OCI-LY7 (cell line): Measurements from ENCODE around the gene B3GALT6.

Experiments used
- EZH2phosphoT487 ChIP-seq: fragments of 200-600 bp; sonication (generic); IDR thresholded peaks from 2 replicates; pipeline ENCODE4 v1.6.1; 2018; ENCODE audit warnings: low read depth, borderline replicate concordance, mild to moderate bottlenecking, mixed run types, antibody characterized with exemption, low read length, moderate library complexity, mixed read lengths
- TF ChIP-seq, protein P1 (sequence below): fragments of 200-600 bp; sonication (generic); conservative IDR thresholded peaks from 2 replicates; pipeline ENCODE4 v1.5.1; 2014; ENCODE audit warnings: mild to moderate bottlenecking, antibody characterized with exemption, low read length, moderate library complexity, mixed read lengths

DNA sequence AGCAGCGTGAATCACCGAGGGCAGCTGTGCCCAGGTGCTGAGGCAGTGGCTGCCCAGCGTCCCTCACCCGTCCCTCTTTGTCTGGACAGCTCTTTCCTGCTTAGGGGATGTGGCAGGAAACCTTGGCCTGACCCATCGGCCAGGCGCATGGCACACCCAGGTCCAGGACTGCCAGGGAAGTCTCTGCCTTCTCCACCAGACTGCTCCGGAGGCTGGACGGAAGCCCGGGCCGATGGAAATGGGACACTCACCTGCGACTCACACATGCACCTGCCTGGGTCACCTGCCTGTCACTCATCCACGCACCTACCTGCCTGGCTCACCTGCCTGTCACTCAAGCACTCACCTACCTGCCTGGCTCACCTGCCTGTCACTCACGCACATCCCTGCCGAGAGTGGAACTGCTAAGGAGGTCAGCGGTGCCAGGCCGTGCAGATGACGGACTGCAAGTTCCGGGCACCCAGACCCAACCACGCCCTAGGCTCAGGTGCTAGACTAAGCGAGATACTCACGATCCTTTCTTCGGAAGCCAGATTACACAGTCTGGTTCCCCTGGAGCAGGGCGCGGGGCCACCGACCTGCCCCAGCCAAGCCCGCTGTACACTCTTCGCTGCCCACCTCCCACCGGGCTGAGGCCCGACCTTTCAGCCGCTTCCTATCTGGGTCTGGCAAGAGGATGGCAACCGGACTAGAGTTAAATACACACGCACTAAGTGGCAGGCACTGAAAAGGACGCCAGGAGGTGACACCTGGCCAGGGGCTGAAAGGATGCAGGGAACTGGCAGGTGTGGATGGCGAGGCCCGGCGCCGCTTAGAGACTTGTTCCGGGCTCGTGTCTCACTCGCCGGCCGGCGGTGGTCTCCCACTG is 40.5 kb downstream of the B3GALT6 start:
- TF ChIP-seq, protein P1, sequence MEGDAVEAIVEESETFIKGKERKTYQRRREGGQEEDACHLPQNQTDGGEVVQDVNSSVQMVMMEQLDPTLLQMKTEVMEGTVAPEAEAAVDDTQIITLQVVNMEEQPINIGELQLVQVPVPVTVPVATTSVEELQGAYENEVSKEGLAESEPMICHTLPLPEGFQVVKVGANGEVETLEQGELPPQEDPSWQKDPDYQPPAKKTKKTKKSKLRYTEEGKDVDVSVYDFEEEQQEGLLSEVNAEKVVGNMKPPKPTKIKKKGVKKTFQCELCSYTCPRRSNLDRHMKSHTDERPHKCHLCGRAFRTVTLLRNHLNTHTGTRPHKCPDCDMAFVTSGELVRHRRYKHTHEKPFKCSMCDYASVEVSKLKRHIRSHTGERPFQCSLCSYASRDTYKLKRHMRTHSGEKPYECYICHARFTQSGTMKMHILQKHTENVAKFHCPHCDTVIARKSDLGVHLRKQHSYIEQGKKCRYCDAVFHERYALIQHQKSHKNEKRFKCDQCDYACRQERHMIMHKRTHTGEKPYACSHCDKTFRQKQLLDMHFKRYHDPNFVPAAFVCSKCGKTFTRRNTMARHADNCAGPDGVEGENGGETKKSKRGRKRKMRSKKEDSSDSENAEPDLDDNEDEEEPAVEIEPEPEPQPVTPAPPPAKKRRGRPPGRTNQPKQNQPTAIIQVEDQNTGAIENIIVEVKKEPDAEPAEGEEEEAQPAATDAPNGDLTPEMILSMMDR, result no peak
- no peak for TF ChIP-seq EZH2phosphoT487
